Trophoblast cell (in vitro differentiated cells and primary cell): ENCODE measurements around the gene NEGR1.

Experiments used
- DNase-seq, 2 donors: peaks; one replicate each; pipeline ENCODE4 v3.0.0-alpha.2; 2016
- H2AFZ ChIP-seq: 2 replicates; pipeline ENCODE4 v1.6.1; 2013; ENCODE audit warnings: low read length, moderate library complexity, mild to moderate bottlenecking; ENCODE audit not compliant: insufficient read depth, poor library complexity
- H2AK5ac ChIP-seq: 2 replicates; pipeline ENCODE4 v1.6.1; 2013; ENCODE audit warnings: mild to moderate bottlenecking, low read length
- H2BK120ac ChIP-seq: 2 replicates; pipeline ENCODE4 v1.6.1; 2013; ENCODE audit warnings: low read length, mild to moderate bottlenecking, moderate library complexity; ENCODE audit not compliant: insufficient read depth, poor library complexity
- H2BK12ac ChIP-seq: 2 replicates; pipeline ENCODE4 v1.6.1; 2013; ENCODE audit warnings: mild to moderate bottlenecking, low read length, moderate library complexity
- H2BK5ac ChIP-seq: 2 replicates; pipeline ENCODE4 v1.6.1; 2013; ENCODE audit warnings: low read length, low read depth, moderate library complexity, mild to moderate bottlenecking; ENCODE audit not compliant: poor library complexity
- H3K14ac ChIP-seq: 2 replicates; pipeline ENCODE4 v1.6.1; 2013; ENCODE audit warnings: mild to moderate bottlenecking, low read length
- H3K18ac ChIP-seq: 2 replicates; pipeline ENCODE4 v1.6.1; 2013; ENCODE audit warnings: mild to moderate bottlenecking, low read length
- H3K23ac ChIP-seq: 2 replicates; pipeline ENCODE4 v1.6.1; 2013; ENCODE audit warnings: low read length
- H3K27ac ChIP-seq: 2 replicates; pipeline ENCODE4 v1.5.1; 2013; ENCODE audit warnings: low read depth, mild to moderate bottlenecking, inconsistent platforms, low read length, moderate library complexity
- H3K27me3 ChIP-seq: 2 replicates; pipeline ENCODE4 v1.6.1; 2013; ENCODE audit warnings: inconsistent platforms, mild to moderate bottlenecking, low read length, moderate library complexity; ENCODE audit not compliant: insufficient read depth
- H3K36me3 ChIP-seq, 2 experiments: 1 replicate in 1 of 2; 2 replicates in 1 of 2; pipeline ENCODE4 v1.6.1; 2013; ENCODE audit warnings: low read length in 2 of 2, mild to moderate bottlenecking in 2 of 2, moderate library complexity in 1 of 2; ENCODE audit not compliant: insufficient read depth in 2 of 2, control insufficient read depth in 1 of 2
- H3K4ac ChIP-seq: 2 replicates; pipeline ENCODE4 v1.6.1; 2013; ENCODE audit warnings: low read depth, mild to moderate bottlenecking, low read length, moderate library complexity
- H3K4me1 ChIP-seq, 2 experiments: 1 replicate in 1 of 2; 2 replicates in 1 of 2; pipeline ENCODE4 v1.6.1; 2013; ENCODE audit warnings: low read length in 2 of 2, mild to moderate bottlenecking in 2 of 2, moderate library complexity in 1 of 2; ENCODE audit not compliant: insufficient read depth in 2 of 2, control insufficient read depth in 1 of 2
- H3K4me2 ChIP-seq: 2 replicates; pipeline ENCODE4 v1.6.1; 2013; ENCODE audit warnings: inconsistent platforms, mild to moderate bottlenecking, low read length, moderate library complexity
- H3K4me3 ChIP-seq: 2 replicates; pipeline ENCODE4 v1.5.1; 2013; ENCODE audit warnings: mild to moderate bottlenecking, low read depth, low read length, inconsistent platforms
- H3K79me1 ChIP-seq: one replicate; pipeline ENCODE4 v1.6.1; 2013; ENCODE audit warnings: low read length
- H3K79me2 ChIP-seq: 2 replicates; pipeline ENCODE4 v1.6.1; 2013; ENCODE audit warnings: low read length, mild to moderate bottlenecking; ENCODE audit not compliant: control insufficient read depth, insufficient read depth, poor library complexity
- H3K9ac ChIP-seq: 2 replicates; pipeline ENCODE4 v1.6.1; 2013; ENCODE audit warnings: mild to moderate bottlenecking, low read length
- H3K9me3 ChIP-seq: 2 replicates; pipeline ENCODE4 v1.6.1; 2013; ENCODE audit warnings: low read depth, mild to moderate bottlenecking, control low read depth, inconsistent platforms, low read length; ENCODE audit not compliant: insufficient read depth
- H4K12ac ChIP-seq: 2 replicates; pipeline ENCODE4 v1.6.1; 2013; ENCODE audit warnings: low read depth, mild to moderate bottlenecking, low read length, moderate library complexity
- H4K8ac ChIP-seq: 2 replicates; pipeline ENCODE4 v1.6.1; 2013; ENCODE audit warnings: low read depth, mild to moderate bottlenecking, low read length, moderate library complexity
- H4K91ac ChIP-seq: one replicate; pipeline ENCODE4 v1.6.1; 2013; ENCODE audit warnings: low read depth, mild to moderate bottlenecking, low read length, moderate library complexity
- WGBS: extraction: QIAGEN DNeasy Blood & Tissue Kit; methylation state at CpG from one replicate; pipeline ENCODE4 v1.1.7; 2013; ENCODE audit warnings: missing lambda C conversion rate; ENCODE audit not compliant: insufficient read length, insufficient coverage; ENCODE audit errors: extremely low coverage; 5-methylcytosine and 5-hydroxymethylcytosine counted together

Gene NEGR1

GRCh38 chr1:72281637-72282270 is 585 bp downstream of the NEGR1 start:
- H3K23ac ChIP-seq = no peak overlapping the region
- peaks cover 2% of the 10 kb centered on the region for H3K9me3 ChIP-seq
- H3K79me1 ChIP-seq = no peaks in the 10 kb centered on the region
- no peak overlapping the region for H3K4ac ChIP-seq
- peak overlapping the region; percentile 94 for H3K4me2 ChIP-seq
- H3K27me3 ChIP-seq = peaks cover 11% of the 10 kb centered on the region
- no peak overlapping the region for H3K4me3 ChIP-seq
- 100% methylated on average over 2 of the region's 10 CpGs for WGBS
- H3K9ac ChIP-seq = no peak overlapping the region
- no peaks in the 10 kb centered on the region for H3K36me3 ChIP-seq
- no peak overlapping the region for H2AK5ac ChIP-seq
- H3K18ac ChIP-seq = no peak overlapping the region
- H2BK5ac ChIP-seq = no peak overlapping the region
- peaks cover 0 to 2% of the 10 kb centered on the region in 2 experiments for H3K4me1 ChIP-seq
- H4K8ac ChIP-seq = no peak overlapping the region
- H2AFZ ChIP-seq = peak overlapping the region; percentile 23
- H2BK120ac ChIP-seq = no peak overlapping the region
- peak; percentile 4 to 20 for DNase-seq
- no peak overlapping the region for H4K91ac ChIP-seq
- H4K12ac ChIP-seq = no peak overlapping the region
- no peaks in the 10 kb centered on the region for H3K79me2 ChIP-seq
- H3K14ac ChIP-seq = no peak overlapping the region
- H2BK12ac ChIP-seq = no peak overlapping the region
- no peak overlapping the region for H3K27ac ChIP-seq

DNA sequence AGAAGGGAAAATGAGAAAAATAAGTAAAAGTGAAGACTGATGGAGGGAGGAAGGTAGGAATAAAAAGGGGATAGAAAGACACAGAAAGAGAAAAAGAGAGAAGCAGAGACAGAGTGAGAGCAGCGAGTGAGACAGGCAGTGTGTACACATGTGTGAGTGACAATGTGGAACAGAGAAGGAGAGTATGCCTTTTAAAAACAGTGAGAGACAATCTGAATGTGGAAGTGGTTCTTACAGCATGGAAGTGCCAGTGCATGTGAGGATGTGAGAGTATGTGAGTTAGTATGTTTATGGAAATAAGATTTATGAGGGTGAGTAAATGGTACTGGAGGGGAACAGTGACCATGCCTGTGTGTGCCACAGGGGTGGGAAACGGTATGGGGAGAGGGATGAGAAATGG is 1.2 kb downstream of the NEGR1 start:
- Histone ChIP-seq H2BK5ac (no peak overlapping the region), H3K27ac (no peak overlapping the region), H4K12ac (no peak overlapping the region), H2AK5ac (no peak overlapping the region), H3K18ac (no peak overlapping the region), H4K91ac (no peak overlapping the region), H3K23ac (no peak overlapping the region), H3K4ac (no peak overlapping the region), H3K4me2 (no peak overlapping the region), H3K14ac (no peak overlapping the region), H3K79me1 (no peaks in the 10 kb centered on the region), H3K79me2 (no peaks in the 10 kb centered on the region), H3K9me3 (peaks cover 2% of the 10 kb centered on the region), H3K4me3 (no peak overlapping the region), H3K4me1 (peaks cover 0 to 2% of the 10 kb centered on the region in 2 experiments), H3K9ac (no peak overlapping the region), H2BK12ac (no peak overlapping the region), H3K36me3 (no peaks in the 10 kb centered on the region), H4K8ac (no peak overlapping the region), H2AFZ (no peak overlapping the region), H3K27me3 (peaks cover 11% of the 10 kb centered on the region), H2BK120ac (no peak overlapping the region)
- no CpG with 5 or more reads among the region's 2 CpGs for whole genome bisulfite sequencing
- no peak for DNase-seq

DNA sequence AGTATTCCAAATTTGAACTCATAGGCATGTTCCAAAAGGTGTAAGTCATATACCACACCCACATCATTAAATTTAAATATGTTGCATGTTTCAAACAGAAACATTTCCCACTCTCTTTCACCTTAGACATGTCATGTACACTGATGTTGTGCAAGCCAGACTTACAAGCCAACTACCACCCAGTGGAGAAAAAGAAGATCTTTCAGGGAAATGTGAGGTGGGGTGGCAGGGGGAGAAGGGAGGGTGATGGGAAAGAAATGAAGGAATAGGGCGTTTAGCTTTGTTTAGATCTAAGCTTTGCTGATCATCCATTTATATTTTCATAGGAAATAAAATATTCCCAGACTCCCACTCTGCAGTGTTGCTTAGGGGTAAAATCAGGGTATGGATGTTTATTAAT is 1.6 kb downstream of the NEGR1 start:
- Histone ChIP-seq H3K79me1 (no peaks in the 10 kb centered on the region), H3K9me3 (peaks cover 2% of the 10 kb centered on the region), H3K27me3 (peaks cover 11% of the 10 kb centered on the region), H3K4me3 (no peak overlapping the region), H3K4me1 (peaks cover 0 to 2% of the 10 kb centered on the region in 2 experiments), H2BK120ac (no peak overlapping the region), H4K12ac (no peak overlapping the region), H3K9ac (no peak overlapping the region), H2AK5ac (no peak overlapping the region), H2AFZ (no peak overlapping the region), H3K36me3 (no peaks in the 10 kb centered on the region), H3K18ac (no peak overlapping the region), H3K14ac (no peak overlapping the region), H4K8ac (no peak overlapping the region), H3K23ac (no peak overlapping the region), H3K79me2 (no peaks in the 10 kb centered on the region), H2BK5ac (no peak overlapping the region), H2BK12ac (no peak overlapping the region), H3K4ac (no peak overlapping the region), H3K4me2 (no peak overlapping the region), H4K91ac (no peak overlapping the region), H3K27ac (no peak overlapping the region)
- DNase-seq = no peak
- no CpG with 5 or more reads among the region's 1 CpG for WGBS

GRCh38 chr1:72280131-72280530 is 2.2 kb downstream of the NEGR1 start:
- no peak overlapping the region for H2BK12ac ChIP-seq
- H3K4me1 ChIP-seq = peaks cover 0 to 2% of the 10 kb centered on the region in 2 experiments
- no peak overlapping the region for H4K91ac ChIP-seq
- peaks cover 2% of the 10 kb centered on the region for H3K9me3 ChIP-seq
- no peak overlapping the region for H2AK5ac ChIP-seq
- no peak overlapping the region for H3K9ac ChIP-seq
- no peak overlapping the region for H3K23ac ChIP-seq
- H2BK5ac ChIP-seq = no peak overlapping the region
- H3K27ac ChIP-seq = no peak overlapping the region
- no peaks in the 10 kb centered on the region for H3K79me2 ChIP-seq
- no peak overlapping the region for H4K8ac ChIP-seq
- no peak overlapping the region for H2AFZ ChIP-seq
- H3K79me1 ChIP-seq = no peaks in the 10 kb centered on the region
- H3K27me3 ChIP-seq = peaks cover 11% of the 10 kb centered on the region
- H3K14ac ChIP-seq = no peak overlapping the region
- H2BK120ac ChIP-seq = no peak overlapping the region
- no peak overlapping the region for H3K4ac ChIP-seq
- no peak for DNase-seq
- H3K4me3 ChIP-seq = no peak overlapping the region
- H3K18ac ChIP-seq = no peak overlapping the region
- H3K4me2 ChIP-seq = no peak overlapping the region
- H4K12ac ChIP-seq = no peak overlapping the region
- no peaks in the 10 kb centered on the region for H3K36me3 ChIP-seq
